Measurements from ENCODE around the gene CMTM8.

CMTM8 gene

DNA sequence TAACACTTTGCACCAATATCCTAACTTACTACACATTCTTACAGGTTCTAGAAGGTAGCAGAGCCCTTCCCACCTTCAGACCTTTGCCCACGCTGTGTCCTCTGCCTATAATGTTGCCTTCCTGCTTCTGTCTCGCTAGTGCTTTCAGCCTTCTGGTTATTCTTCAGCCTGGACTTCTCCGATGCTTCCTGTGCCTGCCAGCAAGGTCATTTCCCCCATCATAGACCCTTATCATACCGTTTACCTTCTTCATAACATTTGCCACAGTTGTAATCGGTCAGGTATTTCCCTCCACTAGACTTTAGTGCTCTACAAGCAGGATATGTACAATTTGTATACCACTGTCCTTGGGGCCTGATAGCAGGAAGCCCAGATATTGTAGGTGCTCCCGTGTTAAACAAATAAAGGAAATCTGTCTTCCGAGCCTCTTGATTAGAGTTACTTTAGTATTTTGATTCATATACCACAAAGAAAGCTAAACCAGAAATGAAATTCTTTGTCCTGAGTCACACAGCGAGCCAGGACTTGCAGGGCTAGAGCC is 117.3 kb downstream of the CMTM8 start:
- TF ChIP-seq, protein P1, sequence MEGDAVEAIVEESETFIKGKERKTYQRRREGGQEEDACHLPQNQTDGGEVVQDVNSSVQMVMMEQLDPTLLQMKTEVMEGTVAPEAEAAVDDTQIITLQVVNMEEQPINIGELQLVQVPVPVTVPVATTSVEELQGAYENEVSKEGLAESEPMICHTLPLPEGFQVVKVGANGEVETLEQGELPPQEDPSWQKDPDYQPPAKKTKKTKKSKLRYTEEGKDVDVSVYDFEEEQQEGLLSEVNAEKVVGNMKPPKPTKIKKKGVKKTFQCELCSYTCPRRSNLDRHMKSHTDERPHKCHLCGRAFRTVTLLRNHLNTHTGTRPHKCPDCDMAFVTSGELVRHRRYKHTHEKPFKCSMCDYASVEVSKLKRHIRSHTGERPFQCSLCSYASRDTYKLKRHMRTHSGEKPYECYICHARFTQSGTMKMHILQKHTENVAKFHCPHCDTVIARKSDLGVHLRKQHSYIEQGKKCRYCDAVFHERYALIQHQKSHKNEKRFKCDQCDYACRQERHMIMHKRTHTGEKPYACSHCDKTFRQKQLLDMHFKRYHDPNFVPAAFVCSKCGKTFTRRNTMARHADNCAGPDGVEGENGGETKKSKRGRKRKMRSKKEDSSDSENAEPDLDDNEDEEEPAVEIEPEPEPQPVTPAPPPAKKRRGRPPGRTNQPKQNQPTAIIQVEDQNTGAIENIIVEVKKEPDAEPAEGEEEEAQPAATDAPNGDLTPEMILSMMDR (conservative IDR thresholded peaks at IDR 0.05): no peak
- H3K27ac ChIP-seq: peak overlapping the region; percentile 71

DNA sequence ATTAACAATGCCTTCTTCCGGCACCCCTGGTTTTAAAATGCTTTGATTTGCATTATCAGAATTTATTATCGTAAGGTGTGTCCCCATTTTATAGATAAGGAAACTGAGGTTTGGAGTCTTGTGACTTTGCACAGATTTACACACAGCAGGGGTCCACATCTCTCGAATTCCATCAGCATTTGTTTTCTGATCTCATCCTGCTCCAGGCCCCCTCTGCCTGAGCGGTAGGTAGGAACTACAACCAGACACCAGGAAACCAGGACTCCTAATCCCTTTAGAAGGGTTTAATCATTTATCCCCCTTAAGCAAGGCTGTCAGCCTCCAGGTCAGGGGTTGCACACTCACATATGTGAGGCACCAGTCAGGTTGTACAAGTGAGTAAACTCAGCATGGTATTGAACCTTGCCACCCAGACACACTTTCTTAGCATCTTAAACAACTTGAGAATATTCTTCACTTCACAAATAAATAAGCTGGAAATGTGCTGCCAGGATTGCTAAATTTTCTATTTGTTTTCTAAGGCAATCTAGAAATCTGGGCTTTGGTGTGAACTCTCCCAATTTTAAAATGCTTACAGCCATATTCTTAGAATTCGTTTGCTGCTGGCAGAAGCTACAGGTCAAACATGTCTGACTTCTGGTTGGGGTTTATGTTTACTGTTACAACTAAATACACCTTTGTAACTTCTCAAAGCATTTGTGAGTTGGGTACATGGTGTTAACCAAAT is 121.4 kb downstream of the CMTM8 start:
- TF ChIP-seq, protein P1 (conservative IDR thresholded peaks at IDR 0.05): no peak

DNA sequence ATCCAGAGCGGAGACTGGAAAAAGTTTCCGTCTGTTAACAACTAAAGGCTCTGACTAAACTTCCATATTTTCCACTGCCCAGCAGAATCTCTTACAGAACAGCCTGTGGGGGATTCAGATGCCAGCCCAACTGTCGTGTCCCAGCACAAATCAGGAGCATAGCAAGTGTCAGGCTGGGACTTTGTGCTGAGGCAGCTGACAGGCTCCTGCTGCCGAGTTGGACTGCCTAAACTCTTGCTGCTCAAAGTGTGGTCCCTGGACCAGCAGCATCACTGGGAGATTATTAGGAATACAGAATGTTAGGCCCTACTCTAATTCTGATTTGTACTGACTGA is 122.0 kb downstream of the CMTM8 start:
- H3K27ac ChIP-seq: no peak overlapping the region
- TF ChIP-seq, protein P1 (conservative IDR thresholded peaks at IDR 0.05): no peak

More for the DNA sequence above, 121.4 kb downstream of the CMTM8 start:
- H3K27ac ChIP-seq: no peak overlapping the region

DNA sequence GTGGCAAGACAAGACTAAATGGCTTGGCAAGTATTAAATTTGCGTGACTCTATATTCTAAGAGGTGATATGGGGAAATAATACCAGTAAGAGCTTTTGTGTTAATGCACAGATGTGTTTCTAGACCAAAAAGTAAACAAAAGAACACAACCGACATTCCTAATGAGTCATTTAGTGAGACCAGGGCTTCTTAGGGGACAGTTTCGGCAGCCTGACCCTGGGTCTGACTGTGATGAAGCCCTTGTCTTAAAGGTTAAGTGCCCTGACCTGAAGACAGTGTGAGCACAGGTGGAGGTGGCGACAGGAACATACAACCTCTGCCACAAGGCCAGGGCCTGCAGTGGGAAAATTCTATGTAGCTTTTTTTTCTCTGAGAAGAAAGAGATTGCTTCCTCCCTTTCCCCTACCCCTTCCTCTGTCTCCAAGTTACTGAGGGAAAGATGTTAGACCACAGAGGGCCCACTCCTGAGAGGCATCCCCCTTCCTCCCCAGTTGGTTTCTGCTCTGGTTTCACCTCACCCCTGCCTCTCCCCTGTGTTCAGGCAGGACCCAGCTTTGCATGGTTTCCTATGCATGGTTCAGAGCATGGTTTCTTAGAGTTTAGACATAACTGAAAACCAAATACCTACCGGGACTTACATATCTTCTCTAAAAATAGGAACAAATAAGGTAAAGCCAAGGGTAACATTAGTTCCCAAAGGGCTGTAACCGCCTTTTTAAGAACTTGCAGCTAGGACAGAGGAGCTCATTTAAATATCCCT is 128.3 kb downstream of the CMTM8 start:
- no peak overlapping the region for H3K27ac ChIP-seq
- TF ChIP-seq, protein P1 (conservative IDR thresholded peaks at IDR 0.05): no peak

DNA sequence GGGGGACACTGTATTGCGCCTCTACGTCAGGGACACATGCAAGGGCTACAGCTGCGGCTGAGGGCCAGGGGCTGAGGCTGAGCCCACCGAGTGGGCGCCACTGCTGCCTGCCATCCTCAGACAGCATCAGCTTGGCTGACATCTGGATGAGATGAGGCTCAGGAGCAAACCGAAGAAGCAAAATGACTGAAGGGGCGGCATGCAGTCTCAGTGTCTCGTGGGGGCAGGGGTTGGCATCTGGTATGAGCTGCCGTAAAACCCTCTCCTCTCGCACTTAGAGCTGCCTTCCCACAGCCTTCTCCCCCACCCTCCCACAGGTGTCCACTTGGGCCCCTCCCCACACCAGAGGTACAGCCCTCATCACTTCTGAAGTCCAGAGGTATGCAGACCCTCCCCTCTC is 129.0 kb downstream of the CMTM8 start:
- TF ChIP-seq, protein P1 (conservative IDR thresholded peaks at IDR 0.05): no peak
- H3K27ac ChIP-seq: no peak overlapping the region

DNA sequence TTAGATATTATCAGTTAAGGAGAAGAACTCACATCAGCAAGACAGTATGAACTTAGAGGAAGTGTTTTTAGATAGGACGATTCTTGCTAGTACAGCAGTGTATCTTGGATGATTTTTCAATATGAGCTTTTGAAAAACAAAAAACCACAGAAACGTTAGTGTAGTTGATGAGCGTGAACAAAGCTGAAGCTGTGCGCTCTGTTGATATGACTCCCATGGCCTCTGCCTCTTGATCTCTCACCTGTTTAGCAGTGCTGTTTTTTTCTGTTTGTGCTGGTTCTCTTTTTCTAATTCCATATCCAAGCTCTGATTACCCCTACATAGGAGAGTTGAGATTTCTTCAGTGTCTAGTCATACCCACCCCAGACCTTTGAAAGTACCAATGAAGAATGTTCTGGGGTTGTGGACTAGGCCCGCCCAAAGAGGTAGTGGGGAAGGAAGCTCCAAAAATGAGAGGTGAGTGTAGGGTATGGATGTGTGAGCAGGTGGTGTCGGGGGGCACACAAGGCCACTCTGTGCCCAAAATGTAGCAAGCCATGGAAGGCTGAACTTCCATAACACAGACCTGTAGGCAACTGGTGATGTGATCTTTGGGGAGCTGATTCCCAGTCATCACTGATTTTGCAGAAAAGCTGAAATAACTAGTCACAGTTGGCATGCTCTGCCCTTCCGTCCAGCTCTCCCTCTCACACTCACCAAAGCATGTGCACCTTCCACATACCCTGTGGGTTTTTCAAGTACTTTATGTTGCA is 133.2 kb downstream of the CMTM8 start:
- TF ChIP-seq, protein P1 (conservative IDR thresholded peaks at IDR 0.05): no peak
- no peak overlapping the region for H3K27ac ChIP-seq

DNA sequence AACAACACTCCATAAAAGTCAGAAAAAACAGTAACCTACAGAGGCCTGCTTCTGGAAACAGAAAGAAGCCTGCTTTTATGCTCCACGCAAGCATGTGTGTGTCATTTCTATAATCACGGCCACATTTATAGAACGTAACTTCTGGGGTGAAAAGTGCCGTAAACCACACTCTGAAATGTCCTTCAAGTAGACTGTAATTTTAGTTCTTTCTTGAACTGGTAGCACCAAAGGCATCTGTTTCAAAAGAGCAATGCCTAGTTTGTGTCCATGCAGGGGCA is 133.7 kb downstream of the CMTM8 start:
- TF ChIP-seq, protein P1 (conservative IDR thresholded peaks at IDR 0.05): no peak
- H3K27ac ChIP-seq: peak overlapping the region; percentile 26; the same call in 1 of the 2 replicates

All from VCaP (cell line).